Trophoblast cell (in vitro differentiated cells and primary cell): ENCODE results near the gene GAB4.
"Not testable (repeated sequence)": the region's sequence is repeated elsewhere in the genome, so short reads cannot be mapped to it uniquely, and the experiment has no call there.

Source experiments
- DNase-seq, 2 donors: peaks; one replicate each; pipeline ENCODE4 v3.0.0-alpha.2; 2016
- H2AFZ ChIP-seq: 2 replicates; pipeline ENCODE4 v1.6.1; 2013; ENCODE audit warnings: low read length, moderate library complexity, mild to moderate bottlenecking; ENCODE audit not compliant: insufficient read depth, poor library complexity
- H2AK5ac ChIP-seq: 2 replicates; pipeline ENCODE4 v1.6.1; 2013; ENCODE audit warnings: mild to moderate bottlenecking, low read length
- H2BK120ac ChIP-seq: 2 replicates; pipeline ENCODE4 v1.6.1; 2013; ENCODE audit warnings: low read length, mild to moderate bottlenecking, moderate library complexity; ENCODE audit not compliant: insufficient read depth, poor library complexity
- H2BK12ac ChIP-seq: 2 replicates; pipeline ENCODE4 v1.6.1; 2013; ENCODE audit warnings: mild to moderate bottlenecking, low read length, moderate library complexity
- H2BK5ac ChIP-seq: 2 replicates; pipeline ENCODE4 v1.6.1; 2013; ENCODE audit warnings: low read length, low read depth, moderate library complexity, mild to moderate bottlenecking; ENCODE audit not compliant: poor library complexity
- H3K14ac ChIP-seq: 2 replicates; pipeline ENCODE4 v1.6.1; 2013; ENCODE audit warnings: mild to moderate bottlenecking, low read length
- H3K18ac ChIP-seq: 2 replicates; pipeline ENCODE4 v1.6.1; 2013; ENCODE audit warnings: mild to moderate bottlenecking, low read length
- H3K23ac ChIP-seq: 2 replicates; pipeline ENCODE4 v1.6.1; 2013; ENCODE audit warnings: low read length
- H3K27ac ChIP-seq: 2 replicates; pipeline ENCODE4 v1.5.1; 2013; ENCODE audit warnings: low read depth, mild to moderate bottlenecking, inconsistent platforms, low read length, moderate library complexity
- H3K27me3 ChIP-seq: 2 replicates; pipeline ENCODE4 v1.6.1; 2013; ENCODE audit warnings: inconsistent platforms, mild to moderate bottlenecking, low read length, moderate library complexity; ENCODE audit not compliant: insufficient read depth
- H3K36me3 ChIP-seq, 2 experiments: 1 replicate in 1 of 2; 2 replicates in 1 of 2; pipeline ENCODE4 v1.6.1; 2013; ENCODE audit warnings: low read length in 2 of 2, mild to moderate bottlenecking in 2 of 2, moderate library complexity in 1 of 2; ENCODE audit not compliant: insufficient read depth in 2 of 2, control insufficient read depth in 1 of 2
- H3K4ac ChIP-seq: 2 replicates; pipeline ENCODE4 v1.6.1; 2013; ENCODE audit warnings: low read depth, mild to moderate bottlenecking, low read length, moderate library complexity
- H3K4me1 ChIP-seq, 2 experiments: 1 replicate in 1 of 2; 2 replicates in 1 of 2; pipeline ENCODE4 v1.6.1; 2013; ENCODE audit warnings: low read length in 2 of 2, mild to moderate bottlenecking in 2 of 2, moderate library complexity in 1 of 2; ENCODE audit not compliant: insufficient read depth in 2 of 2, control insufficient read depth in 1 of 2
- H3K4me2 ChIP-seq: 2 replicates; pipeline ENCODE4 v1.6.1; 2013; ENCODE audit warnings: inconsistent platforms, mild to moderate bottlenecking, low read length, moderate library complexity
- H3K4me3 ChIP-seq: 2 replicates; pipeline ENCODE4 v1.5.1; 2013; ENCODE audit warnings: mild to moderate bottlenecking, low read depth, low read length, inconsistent platforms
- H3K79me1 ChIP-seq: one replicate; pipeline ENCODE4 v1.6.1; 2013; ENCODE audit warnings: low read length
- H3K79me2 ChIP-seq: 2 replicates; pipeline ENCODE4 v1.6.1; 2013; ENCODE audit warnings: low read length, mild to moderate bottlenecking; ENCODE audit not compliant: control insufficient read depth, insufficient read depth, poor library complexity
- H3K9ac ChIP-seq: 2 replicates; pipeline ENCODE4 v1.6.1; 2013; ENCODE audit warnings: mild to moderate bottlenecking, low read length
- H3K9me3 ChIP-seq: 2 replicates; pipeline ENCODE4 v1.6.1; 2013; ENCODE audit warnings: low read depth, mild to moderate bottlenecking, control low read depth, inconsistent platforms, low read length; ENCODE audit not compliant: insufficient read depth
- H4K12ac ChIP-seq: 2 replicates; pipeline ENCODE4 v1.6.1; 2013; ENCODE audit warnings: low read depth, mild to moderate bottlenecking, low read length, moderate library complexity
- H4K8ac ChIP-seq: 2 replicates; pipeline ENCODE4 v1.6.1; 2013; ENCODE audit warnings: low read depth, mild to moderate bottlenecking, low read length, moderate library complexity
- H4K91ac ChIP-seq: one replicate; pipeline ENCODE4 v1.6.1; 2013; ENCODE audit warnings: low read depth, mild to moderate bottlenecking, low read length, moderate library complexity
- WGBS: extraction: QIAGEN DNeasy Blood & Tissue Kit; methylation state at CpG from one replicate; pipeline ENCODE4 v1.1.7; 2013; ENCODE audit warnings: missing lambda C conversion rate; ENCODE audit not compliant: insufficient read length, insufficient coverage; ENCODE audit errors: extremely low coverage; 5-methylcytosine and 5-hydroxymethylcytosine counted together

GAB4 gene

GRCh38 chr22:17046566-17047348 is 38.7 kb upstream of the GAB4 start:
- no peak overlapping the region for H2BK12ac ChIP-seq
- no peak for DNase-seq
- H3K79me1 ChIP-seq: no peaks in the 10 kb centered on the region
- H2AFZ ChIP-seq: no peak overlapping the region
- H2BK5ac ChIP-seq: no peak overlapping the region
- no peak overlapping the region for H4K91ac ChIP-seq
- no peaks in the 10 kb centered on the region for H3K9me3 ChIP-seq
- no peak overlapping the region for H3K23ac ChIP-seq
- no peaks in the 10 kb centered on the region for H3K79me2 ChIP-seq
- H4K12ac ChIP-seq: no peak overlapping the region
- no peak overlapping the region for H3K18ac ChIP-seq
- no peak overlapping the region for H3K27ac ChIP-seq
- H3K27me3 ChIP-seq: no peaks in the 10 kb centered on the region
- H3K36me3 ChIP-seq: no peaks in the 10 kb centered on the region
- H3K14ac ChIP-seq: no peak overlapping the region
- H3K4me1 ChIP-seq: no peaks in the 10 kb centered on the region
- WGBS: no CpG with 5 or more reads among the region's 5 CpGs
- H2BK120ac ChIP-seq: no peak overlapping the region
- no peak overlapping the region for H4K8ac ChIP-seq
- no peak overlapping the region for H2AK5ac ChIP-seq
- H3K9ac ChIP-seq: peak overlapping the region; percentile 18
- no peak overlapping the region for H3K4me3 ChIP-seq
- no peak overlapping the region for H3K4ac ChIP-seq
- no peak overlapping the region for H3K4me2 ChIP-seq

DNA sequence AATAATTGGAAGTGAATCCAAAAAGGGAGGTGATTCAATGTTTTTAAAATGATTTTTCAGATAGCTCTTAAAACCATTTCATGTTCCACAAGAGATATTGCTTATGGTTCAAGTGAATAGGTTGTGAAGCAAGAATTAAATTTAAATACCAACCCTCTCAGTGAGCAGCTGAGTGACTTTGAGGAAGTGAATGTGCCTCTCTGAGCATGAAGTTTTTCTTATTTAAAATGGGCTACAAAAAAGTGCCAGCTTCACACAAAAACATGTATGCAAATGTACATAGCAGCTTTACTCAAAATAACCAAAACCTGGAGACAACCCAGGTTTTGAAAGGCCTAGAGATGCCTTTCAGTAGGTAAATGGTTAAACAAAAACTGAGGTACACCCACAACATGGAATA is 35.5 kb upstream of the GAB4 start:
- no peak for DNase-seq
- H3K27ac ChIP-seq: no peak overlapping the region
- H4K8ac ChIP-seq: no peak overlapping the region
- H3K79me2 ChIP-seq: no peaks in the 10 kb centered on the region
- no peak overlapping the region for H3K4me3 ChIP-seq
- no peak overlapping the region for H3K18ac ChIP-seq
- no peak overlapping the region for H2AFZ ChIP-seq
- no peaks in the 10 kb centered on the region for H3K36me3 ChIP-seq
- H3K4me2 ChIP-seq: no peak overlapping the region
- H3K9me3 ChIP-seq: no peaks in the 10 kb centered on the region
- H4K12ac ChIP-seq: no peak overlapping the region
- no peaks in the 10 kb centered on the region for H3K27me3 ChIP-seq
- H3K9ac ChIP-seq: no peak overlapping the region
- no peaks in the 10 kb centered on the region for H3K79me1 ChIP-seq
- no peak overlapping the region for H2BK120ac ChIP-seq
- H3K14ac ChIP-seq: no peak overlapping the region
- no peak overlapping the region for H2BK5ac ChIP-seq
- H3K4ac ChIP-seq: no peak overlapping the region
- no peak overlapping the region for H2BK12ac ChIP-seq
- H2AK5ac ChIP-seq: no peak overlapping the region
- H3K4me1 ChIP-seq: no peaks in the 10 kb centered on the region
- H3K23ac ChIP-seq: no peak overlapping the region
- no peak overlapping the region for H4K91ac ChIP-seq

DNA sequence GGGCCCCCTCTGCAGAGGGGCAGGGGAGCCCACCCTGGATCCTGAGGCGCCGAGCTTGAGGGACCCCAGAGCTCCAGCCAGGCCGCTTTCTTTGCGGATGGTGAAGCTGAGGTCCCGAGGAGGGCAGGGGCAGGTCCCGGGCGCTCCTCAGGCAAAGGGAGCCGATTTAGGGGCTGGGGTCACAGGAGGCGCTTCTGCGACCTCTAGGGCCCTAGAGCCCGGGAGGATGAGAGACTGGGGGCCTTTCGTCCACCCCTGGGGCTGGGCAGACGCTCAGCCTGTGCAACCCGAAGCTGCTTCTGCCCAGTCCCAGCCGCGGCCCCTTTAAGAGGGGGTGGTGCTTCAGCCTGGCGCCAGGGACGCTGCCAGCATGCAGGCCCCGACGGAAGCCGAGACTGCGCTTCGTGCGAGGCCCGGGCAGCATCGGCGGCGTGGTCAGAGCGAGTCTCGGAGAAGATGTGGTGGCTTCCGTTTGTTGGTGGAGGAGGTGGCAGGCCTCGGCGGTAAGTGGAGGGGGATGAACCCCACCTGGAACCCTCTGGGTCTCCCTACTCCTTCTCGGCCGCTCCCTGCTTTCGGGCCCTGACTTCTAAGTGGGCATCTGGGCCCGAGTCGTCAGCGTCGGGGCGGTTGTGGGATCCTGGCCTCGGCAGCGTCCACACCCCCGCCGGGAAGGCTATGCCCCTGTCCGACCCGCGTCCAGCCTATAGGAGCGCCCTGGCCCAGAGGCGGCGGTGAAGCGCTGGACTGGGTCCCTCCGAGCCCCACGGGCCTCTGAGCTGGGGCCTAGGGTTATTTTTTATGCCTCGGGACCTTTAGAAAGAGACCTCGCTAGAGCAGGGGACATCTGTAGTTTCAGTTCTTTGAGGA is 29.1 kb upstream of the GAB4 start:
- H3K9ac ChIP-seq, H4K8ac ChIP-seq, H4K12ac ChIP-seq, H3K27me3 ChIP-seq, H2BK120ac ChIP-seq, H3K4me2 ChIP-seq, H3K18ac ChIP-seq, H3K4ac ChIP-seq, H2BK5ac ChIP-seq, H3K9me3 ChIP-seq, H3K36me3 ChIP-seq, H3K27ac ChIP-seq, H3K23ac ChIP-seq, H3K14ac ChIP-seq, H2AK5ac ChIP-seq, H3K79me1 ChIP-seq, H3K4me3 ChIP-seq, H3K79me2 ChIP-seq, DNase-seq, H4K91ac ChIP-seq, H2AFZ ChIP-seq, H2BK12ac ChIP-seq, H3K4me1 ChIP-seq: not testable (repeated sequence)
- WGBS: no CpG with 5 or more reads among the region's 56 CpGs

- not testable (repeated sequence) for H3K79me2 ChIP-seq, H3K9ac ChIP-seq, H3K4me3 ChIP-seq, H3K4me2 ChIP-seq, H3K27ac ChIP-seq, H3K27me3 ChIP-seq, H2AK5ac ChIP-seq, H3K4me1 ChIP-seq, H4K91ac ChIP-seq, H2BK5ac ChIP-seq, H3K23ac ChIP-seq, H3K9me3 ChIP-seq, H3K18ac ChIP-seq, H2BK120ac ChIP-seq, H2BK12ac ChIP-seq, H4K12ac ChIP-seq, H3K14ac ChIP-seq, H3K36me3 ChIP-seq, H2AFZ ChIP-seq, H4K8ac ChIP-seq, H3K4ac ChIP-seq, H3K79me1 ChIP-seq
- no CpG with 5 or more reads among the region's 56 CpGs for whole genome bisulfite sequencing
- DNase-seq: peak in 1 of 2 donors; percentile 23
These were observed 28.2 kb upstream of the GAB4 start for GRCh38 chr22:17035976-17036841.
